HG03045 (cell line): ENCODE data around the gene WASF3.
"Not testable (repeated sequence)": the region's sequence is repeated elsewhere in the genome, so short reads cannot be mapped to it uniquely, and the experiment has no call there.

Source experiments
- ATAC-seq: cut with Tn5 transposase; IDR thresholded peaks from one replicate; pipeline ENCODE4 v1.9.1; 2021; ENCODE audit warnings: mild to moderate bottlenecking, moderate library complexity; ENCODE audit not compliant: unreplicated experiment

The WASF3 gene

GRCh38 chr13:26626271-26626670, 68.8 kb downstream of the WASF3 start:
- ATAC-seq = no peak

DNA sequence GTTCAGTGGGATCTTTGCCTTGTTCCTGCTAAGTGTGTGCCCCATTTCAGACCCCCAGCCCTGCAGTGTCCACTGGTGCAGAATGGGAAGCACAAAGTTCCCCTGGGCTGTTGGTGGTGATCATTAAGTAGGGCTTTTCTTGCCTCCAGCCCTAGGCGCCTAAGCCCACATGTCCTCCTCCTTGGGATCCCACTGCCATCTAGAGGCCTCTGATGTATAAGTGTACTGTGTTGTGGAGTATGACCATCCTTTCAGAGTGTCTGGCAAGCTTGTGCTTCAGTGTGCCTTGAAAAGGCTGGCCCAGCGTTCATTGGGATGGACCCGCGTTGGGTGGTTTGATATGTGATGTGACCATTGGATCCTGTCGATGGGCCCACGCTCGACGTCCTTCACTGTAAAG, 71.2 kb downstream of the WASF3 start:
- no peak for ATAC-seq

DNA sequence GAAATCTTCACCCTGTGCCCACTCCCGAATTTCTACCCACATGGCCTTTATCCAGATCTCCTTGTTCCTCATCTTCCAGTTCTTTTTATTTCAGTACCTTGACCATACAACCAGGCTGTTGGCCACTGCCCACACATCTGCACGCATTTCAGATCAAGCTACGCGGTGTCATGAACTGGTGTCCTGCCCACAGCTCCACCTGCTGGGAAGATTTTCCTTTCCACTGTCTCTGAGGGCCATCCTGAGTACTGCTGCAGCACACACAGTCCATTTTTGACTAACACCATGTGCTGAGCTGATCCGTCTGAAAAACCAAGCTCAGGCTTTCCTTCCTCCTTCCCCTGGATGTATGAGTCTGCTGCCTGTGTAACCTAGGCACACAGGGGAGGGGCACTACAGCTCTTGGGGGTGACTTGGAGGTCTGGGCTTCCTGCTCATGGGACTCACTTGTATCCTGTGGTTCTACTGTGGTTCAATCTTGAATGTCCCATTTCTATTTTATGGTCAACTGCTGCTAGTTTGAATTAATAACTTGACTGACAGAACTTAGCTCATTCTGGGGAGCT, 71.9 kb downstream of the WASF3 start:
- ATAC-seq = no peak

- not testable (repeated sequence) for ATAC-seq
These were observed 78.2 kb downstream of the WASF3 start for GRCh38 chr13:26635634-26636033.

DNA sequence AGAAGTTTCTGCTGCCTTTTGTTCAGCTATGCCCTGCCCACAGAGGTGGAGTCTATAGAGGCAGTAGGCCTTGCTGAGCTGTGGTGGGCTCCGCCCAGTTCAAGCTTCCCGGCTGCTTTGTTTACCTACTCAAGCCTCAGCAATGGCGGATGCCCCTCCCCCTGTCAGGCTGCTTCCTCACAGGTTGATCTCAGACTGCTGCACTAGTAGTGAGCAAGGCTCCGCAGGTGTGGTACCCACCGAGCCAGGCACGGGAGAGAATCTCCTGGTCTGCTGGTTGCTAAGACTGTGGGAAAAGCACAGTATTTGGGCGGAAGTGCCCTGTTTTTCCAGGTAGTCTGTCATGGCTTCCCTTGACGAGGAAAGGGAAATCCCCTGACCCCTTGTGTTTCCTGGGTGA, 78.6 kb downstream of the WASF3 start:
- not testable (repeated sequence) for ATAC-seq

GRCh38 chr13:26646603-26647002, 89.1 kb downstream of the WASF3 start:
- ATAC-seq = no peak

GRCh38 chr13:26651234-26651633, 93.8 kb downstream of the WASF3 start:
- no peak for ATAC-seq

DNA sequence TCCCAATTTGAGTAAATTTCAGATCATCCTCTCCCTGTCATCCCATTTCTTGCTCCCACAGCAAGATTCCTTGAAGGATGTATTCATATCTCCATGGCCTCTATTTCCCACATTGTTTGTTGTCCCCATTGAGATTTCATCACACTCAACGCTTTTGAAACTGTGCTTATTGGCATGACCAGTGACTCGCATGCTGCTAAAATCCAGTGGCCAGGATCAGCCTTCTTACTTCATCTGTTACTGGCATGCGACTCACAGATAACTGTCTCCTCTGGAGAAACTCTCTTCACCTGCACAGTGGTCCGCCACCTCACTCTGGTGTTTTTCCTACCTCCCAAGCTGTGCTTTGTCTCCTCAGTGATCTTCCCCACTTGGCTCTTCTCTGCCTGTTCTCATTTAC, 95.8 kb downstream of the WASF3 start:
- no peak for ATAC-seq

GRCh38 chr13:26653842-26654241, 96.4 kb downstream of the WASF3 start:
- no peak for ATAC-seq

GRCh38 chr13:26656919-26657318, 99.4 kb downstream of the WASF3 start:
- ATAC-seq = no peak

DNA sequence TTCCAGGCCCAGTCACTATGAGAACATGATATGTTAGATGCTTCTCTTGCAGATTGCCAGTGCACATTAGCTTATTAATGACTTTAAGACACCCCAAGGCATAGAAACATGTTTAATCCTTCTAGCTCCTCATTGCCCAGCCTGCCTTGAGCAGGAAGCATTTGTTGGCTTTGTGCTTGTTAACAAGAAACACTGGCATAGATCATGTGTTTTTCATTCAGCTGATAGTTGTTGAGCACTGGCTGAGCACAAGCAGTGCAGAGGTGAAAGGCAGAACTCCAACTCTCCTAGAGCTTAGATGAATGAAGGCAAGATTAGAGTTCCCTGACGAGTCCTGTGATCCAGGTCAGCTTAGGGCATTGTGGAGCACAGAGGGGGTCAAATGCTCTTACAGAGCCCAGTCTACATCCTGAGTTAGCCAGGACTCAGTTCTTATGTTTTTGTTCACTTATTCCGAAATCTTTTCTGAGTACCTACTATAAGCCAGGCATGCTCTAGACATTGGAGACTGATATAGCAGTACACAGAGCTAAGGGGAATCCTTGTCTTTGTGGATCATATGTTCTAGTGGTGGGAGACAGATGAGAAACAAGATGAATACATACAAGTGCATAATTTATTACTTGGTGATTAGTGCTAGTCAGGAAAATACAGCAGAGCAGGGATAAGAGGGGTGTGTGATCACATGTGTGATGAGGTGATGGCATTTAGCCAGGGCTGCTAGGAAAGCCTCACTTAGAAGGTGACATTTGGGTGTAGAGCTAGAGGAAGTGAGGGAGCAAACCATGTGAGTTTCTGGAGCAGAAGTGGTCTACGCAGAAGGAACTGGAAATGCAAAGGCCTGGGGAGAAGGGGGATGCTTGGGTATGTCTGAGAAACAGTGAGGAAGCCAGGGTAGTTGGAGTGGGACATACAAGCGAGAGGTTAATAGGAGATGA, 101.2 kb downstream of the WASF3 start:
- ATAC-seq = no peak

DNA sequence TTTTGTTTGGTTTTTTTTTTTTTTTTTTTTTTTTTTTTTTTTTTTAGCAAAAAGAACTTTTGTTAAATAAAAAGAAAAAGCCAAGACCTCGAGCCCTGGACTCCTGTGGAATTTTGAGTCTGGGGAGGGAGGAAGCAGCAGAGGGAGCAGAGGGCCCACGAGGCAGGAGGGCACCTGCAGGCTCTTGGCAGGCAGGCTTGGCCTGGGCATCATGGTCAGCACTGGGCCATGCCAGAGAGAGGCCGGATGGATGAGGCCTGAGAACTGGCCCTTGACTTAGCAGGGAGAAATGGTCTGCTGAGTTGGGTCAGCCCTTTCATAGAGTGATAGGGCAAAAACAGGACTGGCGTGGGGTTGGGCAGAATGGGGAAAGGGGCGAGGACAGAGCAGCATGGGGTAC, 102.7 kb downstream of the WASF3 start:
- ATAC-seq = no peak

DNA sequence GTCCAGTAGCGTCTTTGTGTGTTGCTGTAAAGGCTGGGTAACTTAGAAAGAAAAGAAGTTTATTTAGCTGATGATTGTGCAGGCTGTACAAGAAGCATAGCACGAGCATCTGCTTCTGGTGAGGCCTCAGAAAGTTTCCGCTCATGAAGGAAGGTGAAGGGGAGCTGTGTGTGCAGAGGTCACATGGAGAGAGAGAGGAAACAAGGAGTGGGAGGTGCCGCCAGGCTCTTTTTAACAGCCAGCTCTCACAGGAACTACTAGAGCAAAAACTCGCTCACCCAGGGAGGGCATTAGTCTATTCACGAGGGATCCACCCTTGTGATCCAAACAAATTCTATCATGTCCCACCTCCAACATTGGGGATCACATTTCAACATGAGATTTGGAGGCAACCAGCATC, 103.3 kb downstream of the WASF3 start:
- ATAC-seq = no peak

DNA sequence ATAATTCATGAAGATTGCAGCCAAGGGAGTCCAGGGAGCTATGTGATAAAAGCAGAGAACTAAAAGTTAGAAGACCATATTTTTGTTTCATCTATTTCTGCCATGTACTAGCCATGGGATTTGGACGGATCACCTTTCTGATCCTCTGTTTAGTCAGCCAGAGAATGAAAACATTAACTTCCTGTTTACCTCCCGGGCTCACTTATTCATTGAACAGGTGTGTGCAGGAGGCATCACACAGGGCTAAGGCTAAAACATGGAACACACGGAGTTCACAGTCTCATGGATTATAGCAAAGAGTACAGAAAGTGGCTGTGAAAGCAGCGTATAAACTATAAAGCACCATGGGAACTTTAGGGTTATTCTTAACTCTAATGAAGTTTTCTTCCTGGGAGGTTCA, 106.3 kb downstream of the WASF3 start:
- ATAC-seq = no peak

DNA sequence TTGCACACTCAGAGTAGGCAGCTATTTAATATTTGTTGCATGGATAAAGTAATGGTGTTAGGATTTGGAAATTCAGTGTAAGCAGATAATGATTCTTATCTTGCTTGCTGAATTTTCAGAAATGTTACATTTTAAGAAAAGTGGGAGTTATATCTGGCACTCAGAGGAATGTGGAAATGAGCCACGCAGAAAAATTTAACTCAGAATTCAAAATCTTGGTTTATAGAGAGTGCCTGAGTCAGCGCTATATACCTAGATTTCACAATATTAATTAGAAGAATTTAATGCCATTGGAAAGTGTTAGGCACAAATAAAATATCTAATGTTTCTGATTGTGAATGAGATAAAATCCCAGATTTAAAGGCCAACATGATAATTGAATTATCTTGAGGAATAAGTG, 106.8 kb downstream of the WASF3 start:
- no peak for ATAC-seq

DNA sequence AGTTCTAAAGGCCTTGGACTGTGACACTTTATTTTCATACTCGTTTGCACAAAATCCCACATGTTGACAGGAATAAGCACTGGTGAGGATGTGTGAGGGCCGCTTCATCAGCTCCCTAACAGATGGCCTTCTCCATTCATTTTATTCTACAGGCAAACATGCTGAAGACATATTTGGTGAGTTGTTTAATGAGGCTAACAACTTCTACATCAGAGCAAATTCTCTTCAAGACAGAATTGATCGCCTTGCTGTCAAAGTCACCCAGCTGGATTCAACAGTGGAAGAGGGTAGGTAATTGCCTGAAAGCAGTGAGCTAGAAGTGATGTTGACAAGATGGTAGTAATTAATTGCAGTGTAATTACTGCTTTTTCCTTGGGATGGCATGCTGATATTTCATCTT, 107.4 kb downstream of the WASF3 start:
- ATAC-seq = no peak

- ATAC-seq = no peak
These were observed 111.1 kb downstream of the WASF3 start for GRCh38 chr13:26668357-26669146.

- ATAC-seq = no peak
These were observed 116.4 kb downstream of the WASF3 start for GRCh38 chr13:26673890-26674289.

GRCh38 chr13:26677156-26677555, 119.7 kb downstream of the WASF3 start:
- no peak for ATAC-seq

GRCh38 chr13:26678330-26678729, 120.8 kb downstream of the WASF3 start:
- no peak for ATAC-seq

- ATAC-seq = no peak
These were observed 121.3 kb downstream of the WASF3 start for GRCh38 chr13:26678796-26679195.
